ENCODE results near the gene TGFBR3.

Gene TGFBR3

DNA sequence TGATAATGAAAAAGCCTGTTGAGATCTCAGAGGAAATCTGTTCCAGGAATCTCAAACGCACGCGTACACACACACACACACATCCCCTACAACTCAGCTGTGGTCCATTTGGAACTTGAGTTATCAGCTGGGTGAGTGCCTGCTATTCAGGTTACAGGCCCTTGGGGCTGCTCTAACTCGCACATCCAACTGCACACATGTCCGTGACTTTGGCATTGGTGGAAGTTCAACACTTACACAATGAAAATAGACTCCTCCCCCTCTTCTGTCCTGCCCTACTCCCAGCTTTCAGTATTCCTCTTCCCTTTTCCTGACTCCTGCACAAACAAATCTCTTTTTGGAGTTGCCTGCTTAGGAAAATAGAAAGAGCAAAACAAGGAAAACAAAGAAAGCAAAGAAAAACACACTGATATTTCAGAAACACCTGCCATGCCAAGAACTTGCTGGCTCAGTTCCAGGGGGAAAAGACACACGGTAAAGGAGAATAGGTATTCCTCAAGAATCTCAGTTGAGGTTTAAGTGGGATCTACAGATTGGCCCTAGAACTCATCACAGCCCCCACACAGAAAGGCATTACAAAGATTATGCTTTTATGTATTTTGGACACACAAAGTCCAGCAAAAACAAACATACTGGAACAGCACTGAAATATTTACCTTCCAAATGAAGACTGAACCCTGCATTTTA lies 140.9 kb downstream of the TGFBR3 start:
- TF ChIP-seq POLR2A (IDR thresholded peaks at IDR 0.05; ENCODE audit: low read depth, low read length): no peak
- no peak for TF ChIP-seq POLR2AphosphoS5 (IDR thresholded peaks at IDR 0.05; ENCODE audit: low read depth, low read length)
- no peak for TF ChIP-seq TAF1 (IDR thresholded peaks at IDR 0.05; ENCODE audit: borderline replicate concordance, low read depth, low read length)
- FAIRE-seq (no peak), DNase-seq (ENCODE audit: insufficient read length) (no peak)

- TF ChIP-seq TAF1 (IDR thresholded peaks at IDR 0.05; ENCODE audit: borderline replicate concordance, low read depth, low read length) (no peak), POLR2AphosphoS5 (IDR thresholded peaks at IDR 0.05; ENCODE audit: low read depth, low read length) (no peak), POLR2A (IDR thresholded peaks at IDR 0.05; ENCODE audit: low read depth, low read length) (no peak)
- DNase-seq (ENCODE audit: insufficient read length): no peak
These were observed 143.1 kb downstream of the TGFBR3 start for GRCh38 chr1:91742848-91743292.

DNA sequence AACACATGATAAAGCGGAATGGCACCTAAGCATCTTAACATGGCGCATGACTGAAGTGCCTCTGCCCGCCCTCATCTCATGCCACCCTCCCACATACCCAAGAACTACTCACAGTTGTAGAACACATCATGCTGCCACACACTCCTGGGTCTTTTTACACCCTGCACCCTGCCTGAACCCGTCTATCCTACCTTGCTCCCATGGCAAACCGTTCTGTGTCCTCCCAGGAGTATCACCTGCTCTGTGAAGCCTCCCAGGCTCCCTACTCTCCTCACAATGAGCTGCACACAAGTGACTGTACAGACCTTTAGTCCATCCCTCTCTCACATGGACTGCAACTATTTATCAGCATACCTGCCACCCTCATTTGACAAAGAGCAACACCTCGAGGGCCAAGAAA lies 144.0 kb downstream of the TGFBR3 start:
- TF ChIP-seq TAF1 (IDR thresholded peaks at IDR 0.05; ENCODE audit: borderline replicate concordance, low read depth, low read length): no peak
- no peak for TF ChIP-seq POLR2A (IDR thresholded peaks at IDR 0.05; ENCODE audit: low read depth, low read length)
- no peak for TF ChIP-seq POLR2AphosphoS5 (IDR thresholded peaks at IDR 0.05; ENCODE audit: low read depth, low read length)
- DNase-seq (ENCODE audit: insufficient read length) (no peak), FAIRE-seq (no peak)

More at GRCh38 chr1:91742848-91743292, 143.1 kb downstream of the TGFBR3 start:
- no peak for FAIRE-seq

- TF ChIP-seq POLR2A (IDR thresholded peaks at IDR 0.05; ENCODE audit: low read depth, low read length): no peak
- no peak for TF ChIP-seq TAF1 (IDR thresholded peaks at IDR 0.05; ENCODE audit: borderline replicate concordance, low read depth, low read length)
- no peak for TF ChIP-seq POLR2AphosphoS5 (IDR thresholded peaks at IDR 0.05; ENCODE audit: low read depth, low read length)
- no peak for DNase-seq (ENCODE audit: insufficient read length)
- no peak for FAIRE-seq
These were observed 144.7 kb downstream of the TGFBR3 start for GRCh38 chr1:91741301-91741700.

- FAIRE-seq (no peak), DNase-seq (ENCODE audit: insufficient read length) (no peak)
- TF ChIP-seq TAF1 (IDR thresholded peaks at IDR 0.05; ENCODE audit: borderline replicate concordance, low read depth, low read length) (no peak), POLR2AphosphoS5 (IDR thresholded peaks at IDR 0.05; ENCODE audit: low read depth, low read length) (no peak), POLR2A (IDR thresholded peaks at IDR 0.05; ENCODE audit: low read depth, low read length) (no peak)
These were observed 148.3 kb downstream of the TGFBR3 start for GRCh38 chr1:91737650-91738049.

GRCh38 chr1:91736715-91737615 lies 149.0 kb downstream of the TGFBR3 start:
- TF ChIP-seq POLR2A (IDR thresholded peaks at IDR 0.05; ENCODE audit: low read depth, low read length): no peak
- no peak for TF ChIP-seq POLR2AphosphoS5 (IDR thresholded peaks at IDR 0.05; ENCODE audit: low read depth, low read length)
- no peak for TF ChIP-seq TAF1 (IDR thresholded peaks at IDR 0.05; ENCODE audit: borderline replicate concordance, low read depth, low read length)
- no peak for FAIRE-seq
- no peak for DNase-seq (ENCODE audit: insufficient read length)

GRCh38 chr1:91736146-91736714 lies 149.7 kb downstream of the TGFBR3 start:
- DNase-seq (ENCODE audit: insufficient read length): no peak
- TF ChIP-seq POLR2AphosphoS5 (IDR thresholded peaks at IDR 0.05; ENCODE audit: low read depth, low read length) (no peak), TAF1 (IDR thresholded peaks at IDR 0.05; ENCODE audit: borderline replicate concordance, low read depth, low read length) (no peak), POLR2A (IDR thresholded peaks at IDR 0.05; ENCODE audit: low read depth, low read length) (no peak)
- no peak for FAIRE-seq

DNA sequence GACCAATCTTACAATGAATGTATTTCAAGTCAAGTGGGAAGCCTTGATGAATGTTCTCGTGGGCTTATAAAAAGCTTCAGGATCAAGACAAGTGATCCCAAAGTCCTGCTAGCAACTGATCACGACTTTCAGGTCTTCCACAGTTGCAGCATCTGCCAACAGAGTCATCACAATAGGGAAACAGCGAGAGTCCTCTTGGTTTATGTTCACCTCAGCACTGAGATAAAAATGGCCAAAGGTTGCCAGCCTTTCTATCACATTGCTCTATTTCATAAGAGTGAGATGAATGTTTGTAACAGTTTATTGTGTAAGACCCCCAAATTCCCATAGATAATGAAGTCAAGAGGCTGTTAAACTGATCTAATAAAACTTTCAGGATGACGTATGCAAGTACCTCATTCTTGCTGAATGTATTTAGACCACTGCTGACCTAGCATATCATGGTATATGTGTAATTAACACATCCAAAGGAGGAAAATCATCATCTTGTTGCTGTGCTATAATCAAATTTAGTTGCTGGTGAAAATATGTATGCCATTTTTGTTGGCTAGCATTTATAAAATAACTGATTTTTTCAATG lies 150.6 kb downstream of the TGFBR3 start:
- DNase-seq (ENCODE audit: insufficient read length) (no peak), FAIRE-seq (no peak)

DNA sequence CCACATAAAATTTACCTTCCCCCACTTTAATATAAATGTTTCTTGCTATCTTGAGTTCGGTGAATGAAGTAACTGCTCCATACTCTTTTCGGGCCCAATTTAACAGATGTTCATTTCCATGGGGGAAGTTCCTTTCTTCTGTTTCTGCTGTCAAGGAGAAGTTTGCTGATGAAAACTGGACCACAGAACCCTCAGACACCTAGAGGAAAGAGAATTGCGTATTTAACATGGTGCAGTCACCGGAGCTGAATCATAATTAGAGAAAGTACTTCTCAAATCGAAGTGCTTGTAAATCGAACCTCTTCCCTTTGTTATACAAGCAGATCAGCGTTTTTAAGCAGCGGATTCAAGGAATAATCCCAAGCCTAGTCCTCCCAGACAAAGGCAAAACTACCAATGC lies 151.2 kb downstream of the TGFBR3 start:
- no peak for FAIRE-seq
- TF ChIP-seq POLR2A (IDR thresholded peaks at IDR 0.05; ENCODE audit: low read depth, low read length): no peak
- no peak for TF ChIP-seq POLR2AphosphoS5 (IDR thresholded peaks at IDR 0.05; ENCODE audit: low read depth, low read length)
- no peak for TF ChIP-seq TAF1 (IDR thresholded peaks at IDR 0.05; ENCODE audit: borderline replicate concordance, low read depth, low read length)

More for the DNA sequence above, 150.6 kb downstream of the TGFBR3 start:
- TF ChIP-seq POLR2A (IDR thresholded peaks at IDR 0.05; ENCODE audit: low read depth, low read length) (no peak), POLR2AphosphoS5 (IDR thresholded peaks at IDR 0.05; ENCODE audit: low read depth, low read length) (no peak), TAF1 (IDR thresholded peaks at IDR 0.05; ENCODE audit: borderline replicate concordance, low read depth, low read length) (no peak)

GRCh38 chr1:91733108-91733710 lies 152.7 kb downstream of the TGFBR3 start:
- no peak for FAIRE-seq
- no peak for DNase-seq (ENCODE audit: insufficient read length)
- TF ChIP-seq TAF1 (IDR thresholded peaks at IDR 0.05; ENCODE audit: borderline replicate concordance, low read depth, low read length): no peak
- no peak for TF ChIP-seq POLR2AphosphoS5 (IDR thresholded peaks at IDR 0.05; ENCODE audit: low read depth, low read length)
- no peak for TF ChIP-seq POLR2A (IDR thresholded peaks at IDR 0.05; ENCODE audit: low read depth, low read length)

More for the DNA sequence above, 151.2 kb downstream of the TGFBR3 start:
- no peak for DNase-seq (ENCODE audit: insufficient read length)
